Measurements from ENCODE around the gene RPLP1.

- TF ChIP-seq CTCF (conservative IDR thresholded peaks at IDR 0.05; ENCODE audit: low read depth, low read length), result no peak
- TF ChIP-seq EZH2 (IDR thresholded peaks at IDR 0.05; ENCODE audit: borderline replicate concordance, low read depth, low read length, poor library complexity, severe bottlenecking), result no peak
Observed at GRCh38 chr15:69414701-69415167, 37.9 kb upstream of the RPLP1 start.
